ENCODE data around the gene RTL10.
A peak's percentile ranks its signal among the peaks of the same experiment; 100 is the strongest.

Gene RTL10

GRCh38 chr22:19859861-19860510 is 5.3 kb upstream of the RTL10 start:
- Mint-ChIP-seq H3K9me3 (no peaks in the 10 kb centered on the region), H3K4me3 (no peak overlapping the region), H3K27me3 (no peaks in the 10 kb centered on the region), H3K4me1 (peaks cover 48% of the 10 kb centered on the region), H3K36me3 (peaks cover 1% of the 10 kb centered on the region), H3K27ac (peak overlapping the region; percentile 81)

- Mint-ChIP-seq H3K27me3 (no peaks in the 10 kb centered on the region), H3K36me3 (peaks cover 1% of the 10 kb centered on the region), H3K9me3 (no peaks in the 10 kb centered on the region), H3K27ac (peak overlapping the region; percentile 71), H3K4me1 (peaks cover 57% of the 10 kb centered on the region), H3K4me3 (peak overlapping the region; percentile 56)
Observed at GRCh38 chr22:19857382-19857781, 2.7 kb upstream of the RTL10 start.

DNA sequence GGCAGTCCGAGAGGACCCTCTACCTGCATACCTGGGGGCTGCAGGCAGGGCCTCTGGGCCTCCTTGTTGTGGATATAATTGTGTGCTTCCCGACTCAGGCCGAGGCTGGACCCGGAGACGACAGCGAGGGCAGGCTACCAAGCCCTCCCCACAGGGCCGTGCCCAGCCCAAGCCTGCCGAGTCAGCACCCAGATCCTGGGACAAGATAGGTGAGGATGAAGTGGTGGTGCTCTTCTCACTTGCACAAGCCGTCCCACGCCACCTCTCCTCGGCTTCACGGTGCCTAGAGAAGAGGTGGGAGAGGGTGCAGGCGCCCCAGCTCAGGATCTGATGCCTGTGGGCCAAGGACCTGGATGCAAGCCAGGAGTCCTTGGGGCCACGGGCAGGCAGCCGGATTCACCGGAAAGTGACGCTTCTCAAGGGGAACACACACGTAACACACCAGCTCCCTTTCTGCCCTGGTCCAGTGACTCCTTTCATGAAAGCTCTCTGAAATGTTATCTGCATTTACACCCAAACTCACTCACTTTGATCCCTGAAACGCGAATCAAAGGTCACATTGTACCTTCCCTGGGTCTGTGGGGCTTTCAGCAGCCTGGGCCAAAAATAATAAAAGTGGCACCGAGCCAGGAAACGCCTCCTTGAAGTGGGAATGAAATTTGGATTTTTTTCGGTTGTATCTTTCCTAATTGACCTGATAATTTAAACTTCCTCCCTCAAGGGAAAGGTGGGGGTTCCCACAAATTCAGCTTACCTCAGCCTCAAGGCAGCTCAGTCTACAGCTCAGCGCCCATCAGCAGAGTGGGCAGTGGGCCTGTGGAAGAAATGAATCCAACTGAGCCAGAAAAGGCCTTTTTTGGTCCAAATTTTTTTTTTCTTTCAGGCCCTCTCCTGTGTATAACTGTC is 1.1 kb upstream of the RTL10 start:
- Mint-ChIP-seq H3K27me3 (no peaks in the 10 kb centered on the region), H3K9me3 (no peaks in the 10 kb centered on the region), H3K27ac (peak overlapping the region; percentile 93), H3K4me1 (peaks cover 58% of the 10 kb centered on the region), H3K36me3 (peaks cover 3% of the 10 kb centered on the region), H3K4me3 (peak overlapping the region; percentile 97)

- Mint-ChIP-seq H3K9me3 (no peaks in the 10 kb centered on the region), H3K27ac (peak overlapping the region; percentile 93), H3K4me3 (peak overlapping the region; percentile 97), H3K4me1 (peaks cover 61% of the 10 kb centered on the region), H3K36me3 (peaks cover 3% of the 10 kb centered on the region), H3K27me3 (no peaks in the 10 kb centered on the region)
Observed at GRCh38 chr22:19853879-19854777, 546 bp downstream of the RTL10 start.

- Mint-ChIP-seq H3K4me1 (peaks cover 61% of the 10 kb centered on the region), H3K4me3 (peak overlapping the region; percentile 97), H3K27me3 (no peaks in the 10 kb centered on the region), H3K27ac (peak overlapping the region; percentile 87), H3K36me3 (peaks cover 3% of the 10 kb centered on the region), H3K9me3 (no peaks in the 10 kb centered on the region)
Observed at GRCh38 chr22:19853058-19853878, 1.4 kb downstream of the RTL10 start.

DNA sequence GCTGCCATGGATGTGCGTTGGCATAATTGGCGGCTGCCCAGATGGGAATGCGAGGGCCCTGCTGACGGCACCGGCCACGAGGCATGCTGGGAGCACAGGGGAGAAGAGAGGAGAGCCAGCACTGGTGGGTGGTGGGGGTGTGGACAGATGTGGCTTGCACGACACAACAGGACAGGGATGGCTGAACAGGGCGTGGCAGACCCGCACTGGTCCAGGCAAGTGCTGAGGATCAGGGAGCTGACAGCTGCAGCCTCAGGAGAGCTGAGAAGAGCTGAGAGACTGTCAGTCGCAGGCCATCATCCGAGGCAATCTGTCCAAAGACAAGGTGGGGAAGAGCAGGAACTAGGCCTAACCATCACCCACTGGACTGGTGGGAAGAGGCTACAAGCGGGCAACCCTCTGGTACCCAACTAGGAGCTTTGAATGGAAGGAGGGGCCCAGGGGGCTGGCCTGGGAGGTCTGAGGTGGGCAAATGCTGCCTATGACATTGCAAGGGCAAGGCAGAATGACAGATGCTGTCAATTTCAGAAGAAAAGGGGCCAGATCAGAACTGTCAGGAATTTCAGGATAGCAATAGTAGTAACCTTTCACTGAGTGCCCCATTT is 2.4 kb downstream of the RTL10 start:
- Mint-ChIP-seq H3K27ac (no peak overlapping the region), H3K4me1 (peaks cover 57% of the 10 kb centered on the region), H3K4me3 (peak overlapping the region; percentile 97), H3K9me3 (no peaks in the 10 kb centered on the region), H3K27me3 (no peaks in the 10 kb centered on the region), H3K36me3 (peaks cover 2% of the 10 kb centered on the region)

DNA sequence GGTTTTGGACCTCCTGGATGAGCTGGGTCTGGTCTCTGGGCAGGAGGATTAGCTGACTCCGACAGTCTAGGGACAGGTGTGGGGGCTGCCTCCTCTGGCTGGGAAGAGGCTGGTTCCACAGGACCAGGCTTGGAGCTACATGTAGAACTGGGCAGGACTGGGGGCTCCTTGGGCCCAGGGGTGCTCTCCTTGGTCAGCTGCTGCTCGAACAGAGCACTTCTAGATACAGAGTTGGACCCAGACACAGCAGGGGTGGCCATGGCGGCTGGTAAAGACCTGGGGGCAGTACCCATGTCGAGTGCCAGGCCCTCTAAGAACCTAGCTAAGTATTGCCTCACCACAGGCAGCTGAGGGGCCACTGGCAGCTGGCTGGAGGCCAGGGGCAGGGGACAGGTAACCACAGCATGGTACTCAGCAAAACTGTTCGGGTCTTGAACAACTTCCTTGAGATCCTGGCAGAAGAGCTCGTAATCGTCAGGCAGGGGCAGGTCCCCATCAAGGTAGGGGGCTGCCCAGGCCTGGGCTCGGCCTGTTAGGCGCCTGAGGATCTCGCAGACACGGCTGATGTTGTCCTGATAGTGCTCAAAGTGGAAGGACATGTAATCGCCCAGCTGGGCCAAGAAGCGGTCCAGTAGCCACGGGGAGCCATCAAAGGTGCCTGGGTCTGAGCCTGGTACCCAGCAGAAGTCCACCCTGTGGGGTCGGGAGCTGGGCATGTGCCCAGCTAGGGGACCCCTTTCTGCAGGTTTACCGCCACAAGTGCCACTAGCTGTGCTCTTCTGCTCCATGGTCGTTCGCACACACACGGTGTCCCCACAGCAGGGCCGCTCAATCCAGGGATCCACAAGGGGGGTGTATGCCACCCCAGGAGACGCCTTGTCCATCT is 3.1 kb downstream of the RTL10 start:
- Mint-ChIP-seq H3K27ac (no peak overlapping the region), H3K27me3 (no peaks in the 10 kb centered on the region), H3K4me3 (peak overlapping the region; percentile 24), H3K36me3 (peaks cover 2% of the 10 kb centered on the region), H3K9me3 (no peaks in the 10 kb centered on the region), H3K4me1 (peaks cover 50% of the 10 kb centered on the region)

DNA sequence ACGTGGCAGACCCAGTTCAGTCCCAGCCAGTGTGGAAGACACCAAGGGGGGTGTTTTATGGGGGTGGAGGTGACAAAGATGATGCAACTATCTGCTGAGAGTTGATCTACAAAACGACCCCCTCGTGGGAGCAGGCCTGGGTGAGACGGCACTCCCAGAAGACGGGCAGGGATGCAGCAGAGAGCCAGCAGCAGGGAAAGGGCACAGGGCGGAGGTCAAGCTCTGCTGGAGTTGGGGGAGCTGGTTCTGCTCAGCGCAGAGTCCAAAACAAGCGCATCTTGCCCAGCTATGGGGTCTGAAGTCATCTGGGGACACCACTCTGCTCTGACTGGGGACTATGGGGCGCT is 3.9 kb downstream of the RTL10 start:
- Mint-ChIP-seq H3K9me3 (no peaks in the 10 kb centered on the region), H3K4me1 (peaks cover 50% of the 10 kb centered on the region), H3K27me3 (no peaks in the 10 kb centered on the region), H3K36me3 (peaks cover 2% of the 10 kb centered on the region), H3K27ac (no peak overlapping the region), H3K4me3 (no peak overlapping the region)

DNA sequence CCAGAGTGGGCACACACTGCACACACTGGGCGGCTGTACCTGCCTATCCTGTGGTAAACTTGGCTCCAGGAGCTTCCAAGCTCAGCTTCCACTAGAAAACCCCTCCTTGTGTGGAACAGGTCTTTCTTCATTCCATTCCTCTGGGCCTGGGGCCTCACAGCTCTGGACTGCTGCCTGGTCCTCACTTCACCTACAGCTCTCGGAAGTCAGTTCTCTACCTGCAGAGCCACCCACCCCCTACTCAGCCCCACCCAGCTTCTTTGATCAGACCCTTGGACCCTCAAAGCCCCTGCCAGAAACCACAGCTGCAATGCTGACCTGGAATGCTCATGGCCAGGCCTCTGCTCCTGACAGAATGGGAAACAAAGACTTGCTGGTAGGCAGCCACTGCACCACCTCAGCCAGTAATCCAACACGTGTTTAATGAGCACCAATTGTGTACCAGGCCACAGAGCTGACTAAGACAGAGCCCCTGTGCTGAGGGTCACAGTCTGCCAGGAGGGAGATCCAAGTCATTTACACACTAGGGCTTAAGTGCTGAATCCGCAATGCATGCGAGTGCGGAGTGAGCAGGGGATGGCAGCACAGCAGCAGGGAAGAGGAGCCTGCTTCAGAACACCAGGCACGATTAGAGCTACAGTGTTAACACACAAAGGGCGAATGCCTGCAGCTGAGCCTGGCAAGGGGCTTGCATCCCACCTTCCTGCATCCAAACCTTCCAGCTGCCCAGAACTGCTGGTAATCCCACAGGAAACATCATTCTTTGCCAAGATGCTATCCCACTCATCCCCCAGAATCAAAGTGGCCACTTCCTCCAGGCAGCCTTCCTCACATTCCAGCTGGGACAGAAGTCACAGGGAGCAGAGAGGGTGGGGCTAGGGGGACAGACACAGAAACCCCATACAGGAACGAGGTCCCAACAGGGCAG is 4.6 kb downstream of the RTL10 start:
- Mint-ChIP-seq H3K4me1 (peaks cover 55% of the 10 kb centered on the region), H3K27ac (peak overlapping the region; percentile 70), H3K9me3 (no peaks in the 10 kb centered on the region), H3K27me3 (no peaks in the 10 kb centered on the region), H3K36me3 (peaks cover 2% of the 10 kb centered on the region), H3K4me3 (peak overlapping the region; percentile 23)

DNA sequence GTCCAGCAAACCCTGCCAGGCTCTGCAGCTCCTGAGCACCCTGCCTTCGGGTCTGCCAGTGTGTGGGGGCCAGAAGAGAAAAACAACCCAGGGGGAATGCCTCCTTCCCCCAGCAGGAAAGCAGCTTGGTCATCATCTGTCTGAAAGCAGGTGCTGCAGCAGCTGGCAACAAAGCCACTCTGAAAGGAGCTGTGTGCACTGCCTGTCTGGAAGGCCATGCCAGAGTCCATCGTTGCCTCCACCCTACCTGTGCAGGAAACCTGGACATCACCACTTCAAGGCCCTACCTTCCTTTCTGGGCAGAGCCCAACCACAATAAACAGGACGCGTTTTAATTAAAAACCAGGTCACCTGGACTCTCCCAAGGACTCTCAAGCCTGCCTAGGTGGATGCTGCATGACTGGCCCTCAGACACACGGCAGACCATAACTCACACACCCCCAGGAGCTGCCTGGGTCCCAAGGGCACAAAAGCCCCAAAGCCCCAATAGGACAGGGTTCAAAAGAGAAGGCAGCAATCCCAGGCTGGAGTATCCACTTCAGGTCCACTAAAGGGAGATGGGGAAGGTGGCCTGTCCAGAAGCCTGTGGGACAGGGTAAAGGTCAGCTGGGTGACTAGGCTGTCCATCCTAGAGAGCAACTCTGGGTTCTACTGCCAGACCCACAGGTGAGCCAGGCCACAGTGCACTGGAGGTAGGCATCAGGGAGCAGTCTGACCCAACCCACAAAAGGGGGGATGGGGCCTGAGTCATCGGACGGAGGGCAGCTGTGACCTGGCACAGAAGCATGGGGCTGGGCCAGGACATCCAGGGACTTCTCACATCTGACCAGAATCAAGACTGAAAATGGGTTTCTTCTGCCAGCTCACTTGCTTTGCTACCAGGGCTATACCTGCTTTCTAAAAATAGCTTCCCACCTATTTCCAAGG is 6.1 kb downstream of the RTL10 start:
- H3K4me3 Mint-ChIP-seq, result no peak overlapping the region
- H3K9me3 Mint-ChIP-seq, result no peaks in the 10 kb centered on the region
- H3K27me3 Mint-ChIP-seq, result no peaks in the 10 kb centered on the region
- H3K4me1 Mint-ChIP-seq, result peaks cover 62% of the 10 kb centered on the region
- H3K36me3 Mint-ChIP-seq, result peaks cover 2% of the 10 kb centered on the region
- H3K27ac Mint-ChIP-seq, result no peak overlapping the region

DNA sequence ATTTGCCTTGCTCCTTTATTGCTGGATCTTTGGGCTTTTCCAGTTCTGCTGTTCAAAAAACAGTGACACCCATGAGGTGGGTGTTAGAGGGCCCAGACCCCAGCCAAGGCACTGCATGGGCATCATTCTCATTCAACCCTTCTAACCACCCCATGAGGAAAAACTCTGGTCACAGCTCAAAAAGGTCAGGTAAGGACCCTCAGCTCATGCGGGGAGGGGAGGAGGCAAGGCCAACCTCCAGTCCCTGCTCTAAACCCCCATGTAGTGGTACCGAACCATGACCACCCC is 7.4 kb downstream of the RTL10 start:
- peaks cover 49% of the 10 kb centered on the region for H3K4me1 Mint-ChIP-seq
- no peaks in the 10 kb centered on the region for H3K9me3 Mint-ChIP-seq
- H3K4me3 Mint-ChIP-seq, result no peak overlapping the region
- no peak overlapping the region for H3K27ac Mint-ChIP-seq
- H3K36me3 Mint-ChIP-seq, result peaks cover 2% of the 10 kb centered on the region
- H3K27me3 Mint-ChIP-seq, result no peaks in the 10 kb centered on the region

GRCh38 chr22:19846620-19847344 is 7.9 kb downstream of the RTL10 start:
- Mint-ChIP-seq H3K27me3 (no peaks in the 10 kb centered on the region), H3K9me3 (no peaks in the 10 kb centered on the region), H3K4me1 (peaks cover 46% of the 10 kb centered on the region), H3K4me3 (no peak overlapping the region), H3K27ac (no peak overlapping the region), H3K36me3 (no peaks in the 10 kb centered on the region)
